ENCODE results near the gene SIGLEC1. TPM values are rescaled to one million over a fixed set of nuclear protein-coding genes. Genes with fewer than 3 reads are reported as not detected.

The SIGLEC1 gene
- total and polyA plus RNA-seq, 2 experiments from 2014 or later = not detected

GRCh38 chr20:3729811-3730540 lies 17.6 kb upstream of the SIGLEC1 start:
- Histone ChIP-seq H3K4me2 (no peak overlapping the region), H3K79me2 (replicated peaks; ENCODE audit: insufficient read depth) (no peaks in the 10 kb centered on the region), H3K4me1 (ENCODE audit: insufficient read depth) (peaks cover 13% of the 10 kb centered on the region), H3F3A (replicated peaks; ENCODE audit: low read depth) (no peaks in the 10 kb centered on the region), H2AFZ (no peak overlapping the region), H4K20me1 (replicated peaks; ENCODE audit: insufficient read depth) (no peaks in the 10 kb centered on the region), H3K27me3 (ENCODE audit: insufficient read depth) (peaks cover 37% of the 10 kb centered on the region), H3K27ac (ENCODE audit: low read depth) (no peak overlapping the region), H3K4me3 (no peak overlapping the region), H3K9me2 (ENCODE audit: insufficient read depth) (no peaks in the 10 kb centered on the region), H3K36me3 (ENCODE audit: insufficient read depth) (no peaks in the 10 kb centered on the region)
- H3K27me3 Mint-ChIP-seq (ENCODE audit: insufficient read depth, low read depth, poor library complexity) = peaks cover 35% of the 10 kb centered on the region
- no peak for ATAC-seq
- TF ChIP-seq POLR2AphosphoS5 (IDR thresholded peaks at IDR 0.05; ENCODE audit: low read depth) (no peak), CTCF (conservative IDR thresholded peaks at IDR 0.05; ENCODE audit: low read depth in 2 of 2) (no peak), EZH2phosphoT487 (IDR thresholded peaks at IDR 0.05; ENCODE audit: unreplicated experiment) (no peak), NANOG (IDR thresholded peaks at IDR 0.05; ENCODE audit: borderline replicate concordance) (no peak), JUNB (IDR thresholded peaks at IDR 0.05; ENCODE audit: unreplicated experiment) (no peak), CREB1 (CRISPR knock-in tag; IDR thresholded peaks at IDR 0.05; ENCODE audit: low read depth) (no peak), ZNF114 (CRISPR knock-in tag; IDR thresholded peaks at IDR 0.05) (no peak), ETS1 (IDR thresholded peaks at IDR 0.05) (no peak), REST (IDR thresholded peaks at IDR 0.05; ENCODE audit: unreplicated experiment) (no peak), STAT1 (IDR thresholded peaks at IDR 0.05; ENCODE audit: unreplicated experiment) (no peak), EZH2 (IDR thresholded peaks at IDR 0.05; ENCODE audit: low read depth, unreplicated experiment) (no peak), ZNF462 (CRISPR knock-in tag; IDR thresholded peaks at IDR 0.05) (no peak), ZNF331 (CRISPR knock-in tag; IDR thresholded peaks at IDR 0.05; ENCODE audit: low read depth) (no peak)
- DNase-seq (ENCODE audit: low spot score) = no peak
- peaks cover 19% of the 10 kb centered on the region for H3K4me1 Mint-ChIP-seq
- H3K36me3 Mint-ChIP-seq (ENCODE audit: low read depth) = no peaks in the 10 kb centered on the region; the same call in 2 of the 3 replicates
- no peak overlapping the region for H3K4me3 Mint-ChIP-seq
- H3K27ac Mint-ChIP-seq = no peak overlapping the region
- no peaks in the 10 kb centered on the region; the same call in 1 of the 3 replicates for H3K9me3 Mint-ChIP-seq
